Neural crest cell (in vitro differentiated cells): ENCODE data around the gene CAPRIN1. TPM values are rescaled to one million over a fixed set of nuclear protein-coding genes. Genes with fewer than 3 reads are reported as not detected.
"Not testable (repeated sequence)": the region's sequence is repeated elsewhere in the genome, so short reads cannot be mapped to it uniquely, and the experiment has no call there.

Experiments used
- DNase-seq: peaks from one replicate; pipeline ENCODE4 v3.0.0; 2021; ENCODE audit warnings: low read depth, mixed read lengths, low spot score
- H3K27ac Mint-ChIP-seq: one replicate; pipeline ENCODE4 v1.8.0; 2021; ENCODE audit warnings: mild to moderate bottlenecking, mixed read lengths; ENCODE audit not compliant: unreplicated experiment
- H3K27me3 Mint-ChIP-seq: 2 replicates; pipeline ENCODE4 v1.8.0; 2021; ENCODE audit warnings: low read depth, mild to moderate bottlenecking, mixed read lengths
- H3K36me3 Mint-ChIP-seq: 2 replicates; pipeline ENCODE4 v1.8.0; 2021; ENCODE audit warnings: low read depth, mild to moderate bottlenecking, mixed read lengths
- H3K4me1 Mint-ChIP-seq: 2 replicates; pipeline ENCODE4 v1.8.0; 2021; ENCODE audit warnings: mixed read lengths
- H3K4me3 Mint-ChIP-seq: one replicate; pipeline ENCODE4 v1.8.0; 2021; ENCODE audit warnings: mild to moderate bottlenecking, mixed read lengths
- H3K9me3 Mint-ChIP-seq: 2 replicates; pipeline ENCODE4 v1.8.0; 2021; ENCODE audit warnings: mixed read lengths
- total RNA-seq: library from RNA; stranded (reverse); gene quantifications from 2 replicates; pipeline ENCODE4 v1.2.1, GENCODE V29; 2021
- TF ChIP-seq, protein P1 (sequence below): fragments of 200-600 bp; sonication (generic); conservative IDR thresholded peaks from 2 replicates; pipeline ENCODE4 v1.5.0; 2021; ENCODE audit warnings: antibody characterized with exemption, mild to moderate bottlenecking

CAPRIN1 gene
- total RNA-seq, 1 donor from 2014 or later = 383 TPM

DNA sequence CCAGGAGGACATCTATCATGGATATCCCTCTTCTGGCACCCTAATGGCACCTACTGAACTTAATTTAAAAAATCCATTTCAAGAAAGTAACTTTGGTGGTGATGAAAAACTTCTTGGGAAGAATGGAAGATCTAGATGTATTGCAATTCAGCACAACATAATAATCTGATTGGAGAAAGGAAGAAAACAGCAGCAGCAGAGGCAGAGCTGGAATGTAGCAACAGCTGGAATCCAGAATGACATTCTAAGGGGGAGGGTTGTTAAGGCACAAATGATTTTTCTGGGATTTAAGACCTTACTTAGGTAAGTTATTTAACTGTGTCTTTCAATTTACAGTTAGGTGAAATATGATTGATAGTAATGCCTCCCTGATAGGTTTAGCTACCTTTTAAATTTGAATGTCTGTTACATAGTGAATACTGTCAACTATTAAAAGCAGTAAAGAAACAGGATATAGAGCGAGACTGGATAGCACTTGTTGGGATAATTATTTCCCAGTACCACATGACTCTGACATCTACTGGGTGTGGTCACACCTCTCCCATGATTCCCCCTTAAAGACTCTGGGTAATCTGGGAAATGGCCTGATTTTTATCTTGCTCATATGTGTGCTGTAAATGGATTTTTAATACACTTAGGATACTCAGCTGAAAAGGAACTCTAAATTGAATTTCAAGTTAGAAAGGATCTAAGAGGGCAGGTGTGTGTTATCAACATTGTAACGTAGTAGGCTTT is 11.7 kb downstream of the CAPRIN1 start:
- no peak for DNase-seq
- peaks cover 42% of the 10 kb centered on the region for H3K4me1 Mint-ChIP-seq
- H3K36me3 Mint-ChIP-seq = peaks cover 23% of the 10 kb centered on the region
- H3K27ac Mint-ChIP-seq = no peak overlapping the region
- H3K9me3 Mint-ChIP-seq = no peaks in the 10 kb centered on the region
- no peak overlapping the region for H3K4me3 Mint-ChIP-seq
- TF ChIP-seq, protein P1, sequence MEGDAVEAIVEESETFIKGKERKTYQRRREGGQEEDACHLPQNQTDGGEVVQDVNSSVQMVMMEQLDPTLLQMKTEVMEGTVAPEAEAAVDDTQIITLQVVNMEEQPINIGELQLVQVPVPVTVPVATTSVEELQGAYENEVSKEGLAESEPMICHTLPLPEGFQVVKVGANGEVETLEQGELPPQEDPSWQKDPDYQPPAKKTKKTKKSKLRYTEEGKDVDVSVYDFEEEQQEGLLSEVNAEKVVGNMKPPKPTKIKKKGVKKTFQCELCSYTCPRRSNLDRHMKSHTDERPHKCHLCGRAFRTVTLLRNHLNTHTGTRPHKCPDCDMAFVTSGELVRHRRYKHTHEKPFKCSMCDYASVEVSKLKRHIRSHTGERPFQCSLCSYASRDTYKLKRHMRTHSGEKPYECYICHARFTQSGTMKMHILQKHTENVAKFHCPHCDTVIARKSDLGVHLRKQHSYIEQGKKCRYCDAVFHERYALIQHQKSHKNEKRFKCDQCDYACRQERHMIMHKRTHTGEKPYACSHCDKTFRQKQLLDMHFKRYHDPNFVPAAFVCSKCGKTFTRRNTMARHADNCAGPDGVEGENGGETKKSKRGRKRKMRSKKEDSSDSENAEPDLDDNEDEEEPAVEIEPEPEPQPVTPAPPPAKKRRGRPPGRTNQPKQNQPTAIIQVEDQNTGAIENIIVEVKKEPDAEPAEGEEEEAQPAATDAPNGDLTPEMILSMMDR = no peak
- H3K27me3 Mint-ChIP-seq = no peaks in the 10 kb centered on the region

DNA sequence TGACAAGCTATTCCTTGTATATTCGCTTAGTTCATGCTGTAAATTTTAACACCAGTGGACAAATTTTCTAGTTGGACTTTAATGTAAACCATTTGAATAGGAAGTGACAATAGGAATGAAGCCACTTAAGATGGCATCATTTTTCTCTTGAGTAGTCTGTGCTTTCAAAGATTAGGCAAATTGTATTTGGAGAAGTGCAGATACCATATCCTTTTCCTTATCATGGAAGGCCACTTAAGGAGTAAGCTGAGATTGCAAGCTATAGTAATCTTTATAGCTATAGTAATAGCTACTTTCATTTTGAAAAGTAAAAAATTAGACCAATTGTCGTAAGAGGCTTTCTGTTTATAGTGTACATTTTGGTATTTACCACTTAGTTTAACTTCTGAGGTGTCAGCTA is 12.8 kb downstream of the CAPRIN1 start:
- no peak for DNase-seq
- Mint-ChIP-seq H3K27ac (no peak overlapping the region), H3K27me3 (no peaks in the 10 kb centered on the region), H3K4me1 (peaks cover 34% of the 10 kb centered on the region), H3K36me3 (peaks cover 20% of the 10 kb centered on the region), H3K4me3 (no peak overlapping the region), H3K9me3 (no peaks in the 10 kb centered on the region)
- TF ChIP-seq, protein P1 = no peak

DNA sequence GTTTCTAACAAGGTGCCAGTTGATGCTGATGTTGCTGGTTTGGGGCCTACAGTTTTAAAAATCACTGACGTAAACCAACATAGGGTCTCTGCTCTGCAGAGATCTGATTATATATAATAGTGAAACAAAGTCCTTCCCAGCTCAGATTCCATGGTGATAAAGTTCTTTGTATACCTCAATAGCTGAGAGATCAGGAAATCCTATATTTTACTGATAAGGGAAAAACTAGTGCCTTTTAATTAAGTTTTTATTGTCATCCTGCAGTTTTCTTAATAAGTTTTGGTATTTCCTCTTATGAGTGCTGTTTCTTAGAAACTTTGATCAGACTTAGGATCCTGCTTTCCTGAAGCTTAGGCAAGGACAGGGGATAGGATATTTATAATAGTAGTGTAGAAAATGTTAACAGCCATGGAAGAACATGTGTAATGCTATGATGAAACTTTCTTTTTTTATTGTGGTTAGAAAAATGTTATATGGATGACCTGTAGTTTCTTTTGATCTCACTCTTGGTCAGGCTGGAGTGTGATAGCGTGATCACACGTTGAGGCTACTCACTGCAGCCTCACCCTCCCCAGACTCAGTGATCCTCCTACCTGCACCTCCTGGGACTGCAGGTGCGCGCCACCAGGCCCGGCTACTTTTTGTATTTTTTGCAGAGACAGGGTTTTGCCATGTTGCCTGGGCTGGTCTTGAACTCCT is 14.1 kb downstream of the CAPRIN1 start:
- DNase-seq = no peak
- H3K27ac Mint-ChIP-seq = no peak overlapping the region

GRCh38 chr11:34066766-34067165 is 15.2 kb downstream of the CAPRIN1 start:
- peaks cover 34% of the 10 kb centered on the region for H3K4me1 Mint-ChIP-seq
- H3K27me3 Mint-ChIP-seq, H3K9me3 Mint-ChIP-seq, DNase-seq, H3K27ac Mint-ChIP-seq, H3K4me3 Mint-ChIP-seq: not testable (repeated sequence)
- peaks cover 18% of the 10 kb centered on the region for H3K36me3 Mint-ChIP-seq

More for the DNA sequence above, 14.1 kb downstream of the CAPRIN1 start:
- no peaks in the 10 kb centered on the region for H3K27me3 Mint-ChIP-seq
- no peak overlapping the region for H3K4me3 Mint-ChIP-seq
- peaks cover 16% of the 10 kb centered on the region for H3K36me3 Mint-ChIP-seq
- peaks cover 34% of the 10 kb centered on the region for H3K4me1 Mint-ChIP-seq
- no peaks in the 10 kb centered on the region for H3K9me3 Mint-ChIP-seq
- TF ChIP-seq, protein P1 = peak; percentile 39

- H3K27ac Mint-ChIP-seq = no peak overlapping the region
- no peak for DNase-seq
- TF ChIP-seq, protein P1 = no peak
- H3K9me3 Mint-ChIP-seq = no peaks in the 10 kb centered on the region
- peaks cover 29% of the 10 kb centered on the region for H3K4me1 Mint-ChIP-seq
- no peaks in the 10 kb centered on the region for H3K27me3 Mint-ChIP-seq
- no peak overlapping the region for H3K4me3 Mint-ChIP-seq
- H3K36me3 Mint-ChIP-seq = peaks cover 15% of the 10 kb centered on the region
These were observed 16.0 kb downstream of the CAPRIN1 start for GRCh38 chr11:34067383-34068065.
